Measurements from ENCODE around the gene VCL.

GRCh38 chr10:74018241-74018640 lies 20.3 kb downstream of the VCL start:
- TF ChIP-seq CTCF (IDR thresholded peaks at IDR 0.05) (no peak), ZFX (IDR thresholded peaks at IDR 0.05; ENCODE audit: borderline replicate concordance) (no peak)

Measured in 22Rv1 (cell line).